ENCODE data around the gene EGLN1.

GRCh38 chr1:231376101-231376500 is 46.0 kb downstream of the EGLN1 start:
- TF ChIP-seq CTCF (conservative IDR thresholded peaks at IDR 0.05; ENCODE audit: low read depth in 2 of 2): no peak
- TF ChIP-seq EZH2phosphoT487 (IDR thresholded peaks at IDR 0.05; ENCODE audit: unreplicated experiment): no peak
- TF ChIP-seq EZH2 (IDR thresholded peaks at IDR 0.05; ENCODE audit: low read depth, unreplicated experiment): no peak
- no peak for TF ChIP-seq POLR2AphosphoS5 (IDR thresholded peaks at IDR 0.05; ENCODE audit: low read depth)
- no peak for TF ChIP-seq REST (IDR thresholded peaks at IDR 0.05; ENCODE audit: unreplicated experiment)
- TF ChIP-seq CREB1 (CRISPR knock-in tag; IDR thresholded peaks at IDR 0.05; ENCODE audit: low read depth): no peak
- TF ChIP-seq ETS1 (IDR thresholded peaks at IDR 0.05): no peak
- no peak for TF ChIP-seq JUNB (IDR thresholded peaks at IDR 0.05; ENCODE audit: unreplicated experiment)
- no peak for TF ChIP-seq ZNF331 (CRISPR knock-in tag; IDR thresholded peaks at IDR 0.05; ENCODE audit: low read depth)
- TF ChIP-seq STAT1 (IDR thresholded peaks at IDR 0.05; ENCODE audit: unreplicated experiment): no peak
- TF ChIP-seq NANOG (IDR thresholded peaks at IDR 0.05; ENCODE audit: borderline replicate concordance): no peak
- TF ChIP-seq ZNF462 (CRISPR knock-in tag; IDR thresholded peaks at IDR 0.05): no peak
- TF ChIP-seq ZNF114 (CRISPR knock-in tag; IDR thresholded peaks at IDR 0.05): no peak
